ENCODE measurements around the gene RAB11B.

GRCh38 chr19:8446061-8446709 is 56.0 kb downstream of the RAB11B start:
- TF ChIP-seq CTCF (IDR thresholded peaks at IDR 0.05): no peak
- no peak for TF ChIP-seq POLR2A (IDR thresholded peaks at IDR 0.05)
